ENCODE measurements around the gene HESX1.

HESX1 gene

GRCh38 chr3:57166660-57167059 is 33.1 kb downstream of the HESX1 start:
- no peak for FAIRE-seq

GRCh38 chr3:57165641-57166040 is 34.1 kb downstream of the HESX1 start:
- FAIRE-seq: no peak

GRCh38 chr3:57164657-57165573 is 34.9 kb downstream of the HESX1 start, which contains the start of gene IL17RD:
Gene IL17RD, minus strand, starts transcription at chr3:57165353. Its CDS starts 67 bp downstream, at chr3:57165286.
- no peak for FAIRE-seq

- no peak for FAIRE-seq
Measured at GRCh38 chr3:57164217-57164656, 35.5 kb downstream of the HESX1 start.

GRCh38 chr3:57163751-57164150 is 36.0 kb downstream of the HESX1 start:
- no peak for FAIRE-seq

GRCh38 chr3:57161915-57162314 is 37.9 kb downstream of the HESX1 start:
- FAIRE-seq: no peak

- no peak for FAIRE-seq
Measured at GRCh38 chr3:57160765-57161538, 38.8 kb downstream of the HESX1 start.

- no peak for FAIRE-seq
Measured at GRCh38 chr3:57160076-57160764, 39.6 kb downstream of the HESX1 start.

- FAIRE-seq: no peak
Measured at GRCh38 chr3:57158813-57159738, 40.7 kb downstream of the HESX1 start.

- no peak for FAIRE-seq
Measured at GRCh38 chr3:57158325-57158724, 41.5 kb downstream of the HESX1 start.

GRCh38 chr3:57157545-57157944 is 42.2 kb downstream of the HESX1 start:
- FAIRE-seq: no peak

- no peak for FAIRE-seq
Measured at GRCh38 chr3:57155310-57155643, 44.5 kb downstream of the HESX1 start.

GRCh38 chr3:57154470-57155309 is 45.1 kb downstream of the HESX1 start:
- no peak for FAIRE-seq

GRCh38 chr3:57152151-57153143 is 47.3 kb downstream of the HESX1 start:
- no peak for FAIRE-seq

- FAIRE-seq: no peak
Measured at GRCh38 chr3:57151749-57152148, 48.0 kb downstream of the HESX1 start.

- no peak for FAIRE-seq
Measured at GRCh38 chr3:57151021-57151449, 48.7 kb downstream of the HESX1 start.

GRCh38 chr3:57150113-57150581 is 49.6 kb downstream of the HESX1 start:
- no peak for FAIRE-seq

All from colon (tissue), 2 donors.